PC-3 (cell line): Measurements from ENCODE around the gene PBX2. TPM values are rescaled to one million over a fixed set of nuclear protein-coding genes. Genes with fewer than 3 reads are reported as not detected.
"Not testable (repeated sequence)": the region's sequence is repeated elsewhere in the genome, so short reads cannot be mapped to it uniquely, and the experiment has no call there.

Experiments used
- ATAC-seq: fragments of 200-7000 bp; cut with Tn5 transposase; 2 replicates; pipeline ENCODE4 v1.9.1; 2020; ENCODE audit warnings: mild to moderate bottlenecking, moderate library complexity
- BruUV-seq: library from RNA; stranded (reverse); fragments of 400-500 nt; replicated peaks from 2 replicates; lab custom pipeline; 2021; lab: Mats Ljungman, UMichigan
- CTCF ChIA-PET: fragments of 300-600 bp; sonication (Branson Sonifier 250); formaldehyde crosslinking; loops from one replicate; lab custom pipeline; 2022; ENCODE audit warnings: antibody characterized with exemption; lab: Charles Lee
- POLR2A ChIA-PET: fragments of 300-600 bp; sonication (Branson Sonifier 250); formaldehyde crosslinking; loops from one replicate; lab custom pipeline; 2022; ENCODE audit warnings: antibody characterized with exemption; ENCODE audit not compliant: unreplicated experiment; lab: Charles Lee
- DNase-seq: peaks from one replicate; pipeline ENCODE4 v3.0.0-alpha.2; 2015
- H2AFZ ChIP-seq: fragments of 300-600 bp; sonication (generic); 2 replicates; pipeline ENCODE4 v1.6.0; 2016; ENCODE audit warnings: antibody characterized with exemption, low read length
- H3F3A ChIP-seq: fragments of 300-600 bp; sonication (generic); one replicate; pipeline ENCODE4 v1.6.0; 2017; ENCODE audit warnings: antibody characterized with exemption, low read length, control low read depth, mild to moderate bottlenecking; ENCODE audit not compliant: unreplicated experiment
- H3K27ac ChIP-seq: fragments of 300-600 bp; sonication (generic); 2 replicates; pipeline ENCODE4 v1.5.1; 2016; ENCODE audit warnings: mild to moderate bottlenecking, low read length
- H3K27me3 ChIP-seq: fragments of 300-600 bp; sonication (generic); 2 replicates; pipeline ENCODE4 v1.6.1; 2016; ENCODE audit warnings: low read length, mixed read lengths
- H3K36me3 ChIP-seq: fragments of 300-600 bp; sonication (generic); 2 replicates; pipeline ENCODE4 v1.6.1; 2016; ENCODE audit warnings: low read depth, mixed run types, low read length, mixed read lengths
- H3K4me1 ChIP-seq: fragments of 300-600 bp; sonication (generic); 2 replicates; pipeline ENCODE4 v1.5.1; 2016; ENCODE audit warnings: low read length; ENCODE audit not compliant: insufficient read depth
- H3K4me2 ChIP-seq: fragments of 300-600 bp; sonication (generic); 2 replicates; pipeline ENCODE4 v1.6.0; 2016; ENCODE audit warnings: low read length
- H3K4me3 ChIP-seq: fragments of 300-600 bp; sonication (generic); 2 replicates; pipeline ENCODE4 v1.5.1; 2016; ENCODE audit warnings: mild to moderate bottlenecking, low read length, mixed read lengths
- H3K79me2 ChIP-seq: fragments of 300-600 bp; sonication (generic); 2 replicates; pipeline ENCODE4 v1.6.1; 2017; ENCODE audit warnings: low read length, mixed read lengths
- H3K9ac ChIP-seq: fragments of 300-600 bp; sonication (generic); 2 replicates; pipeline ENCODE4 v1.6.0; 2016; ENCODE audit warnings: mild to moderate bottlenecking, low read length
- H3K9me2 ChIP-seq: fragments of 300-600 bp; sonication (generic); replicated peaks from 2 replicates; pipeline ENCODE4 v1.6.1; 2016; ENCODE audit warnings: mixed run types, low read length, mixed read lengths
- H3K9me3 ChIP-seq: fragments of 300-600 bp; sonication (generic); 2 replicates; pipeline ENCODE4 v1.6.1; 2016; ENCODE audit warnings: low read length, mixed read lengths
- H4K20me1 ChIP-seq: fragments of 300-600 bp; sonication (generic); 2 replicates; pipeline ENCODE4 v1.6.1; 2016; ENCODE audit warnings: low read length, mixed read lengths
- EZH2 ChIP-seq: fragments of 300-600 bp; sonication (generic); IDR thresholded peaks from one replicate; pipeline ENCODE4 v1.6.1; 2017; ENCODE audit warnings: antibody characterized with exemption, mild to moderate bottlenecking, low read length; ENCODE audit not compliant: unreplicated experiment
- EZH2phosphoT487 ChIP-seq: fragments of 300-600 bp; sonication (generic); IDR thresholded peaks from 2 replicates; pipeline ENCODE4 v1.6.1; 2018; ENCODE audit warnings: mild to moderate bottlenecking, antibody characterized with exemption, low read length, borderline replicate concordance
- intact Hi-C: fragments of 100-400 bp; cut with micrococcal nuclease; formaldehyde crosslinking; loops from 2 replicates; pipeline ENCODE4 v1.9.0; 2023
- total RNA-seq: library from RNA; depleted of rRNA; stranded (reverse); fragments of >200 nt; gene quantifications from 2 replicates; pipeline ENCODE4 v1.2.3, GENCODE V29; 2014
- TF ChIP-seq, protein P1 (sequence below): fragments of 300-600 bp; sonication (generic); conservative IDR thresholded peaks from 2 replicates; pipeline ENCODE4 v1.5.1; 2017; ENCODE audit warnings: antibody characterized with exemption, low read depth, mild to moderate bottlenecking, low read length

PBX2 gene
- total RNA-seq, 1 experiment from 2014 or later = 25.3 TPM

DNA sequence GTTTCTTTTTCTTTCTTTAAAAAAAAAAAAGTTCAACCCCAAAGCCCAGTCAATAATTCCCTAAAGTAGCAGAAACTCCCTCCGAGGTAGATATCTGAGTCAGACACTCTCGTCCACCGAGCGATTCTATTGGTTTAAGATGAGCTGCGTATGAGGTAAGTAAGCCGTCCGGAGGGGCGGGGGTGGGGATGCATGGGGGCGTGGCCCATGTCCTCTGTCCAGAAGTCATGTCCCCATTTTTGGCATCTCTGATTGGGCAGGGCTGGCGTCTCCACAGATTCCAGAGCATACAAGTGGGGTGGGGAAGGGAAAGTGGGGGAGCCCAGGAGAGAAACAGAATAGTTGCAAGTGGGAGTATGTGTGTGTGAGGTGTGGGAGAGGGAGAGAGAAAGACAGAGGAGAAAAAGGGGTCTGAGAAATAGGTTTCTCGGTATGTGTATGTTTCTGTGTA is 4.3 kb downstream of the PBX2 start:
- H3K4me3 ChIP-seq, intact Hi-C loops, H4K20me1 ChIP-seq, H3F3A ChIP-seq, H3K9me2 ChIP-seq, H3K9ac ChIP-seq, H3K36me3 ChIP-seq, BruUV-seq, H3K27ac ChIP-seq, H3K9me3 ChIP-seq, H3K4me2 ChIP-seq, H2AFZ ChIP-seq, H3K27me3 ChIP-seq: not testable (repeated sequence)
- ATAC-seq = peak; percentile 51
- ChIA-PET CTCF (interaction anchor here (0.6 kb wide), 1 partner anchor 56 kb away, joined by 5 read pairs; the partner anchor contains the start of gene FKBPL), POLR2A (interaction anchor here (0.6 kb wide), 1 partner anchor 10 kb away, joined by 20 read pairs; no protein-coding TSS in a partner anchor)
- peaks cover 18% of the 10 kb centered on the region for H3K79me2 ChIP-seq
- peak; percentile 45 for DNase-seq
- peaks cover 13% of the 10 kb centered on the region for H3K4me1 ChIP-seq

DNA sequence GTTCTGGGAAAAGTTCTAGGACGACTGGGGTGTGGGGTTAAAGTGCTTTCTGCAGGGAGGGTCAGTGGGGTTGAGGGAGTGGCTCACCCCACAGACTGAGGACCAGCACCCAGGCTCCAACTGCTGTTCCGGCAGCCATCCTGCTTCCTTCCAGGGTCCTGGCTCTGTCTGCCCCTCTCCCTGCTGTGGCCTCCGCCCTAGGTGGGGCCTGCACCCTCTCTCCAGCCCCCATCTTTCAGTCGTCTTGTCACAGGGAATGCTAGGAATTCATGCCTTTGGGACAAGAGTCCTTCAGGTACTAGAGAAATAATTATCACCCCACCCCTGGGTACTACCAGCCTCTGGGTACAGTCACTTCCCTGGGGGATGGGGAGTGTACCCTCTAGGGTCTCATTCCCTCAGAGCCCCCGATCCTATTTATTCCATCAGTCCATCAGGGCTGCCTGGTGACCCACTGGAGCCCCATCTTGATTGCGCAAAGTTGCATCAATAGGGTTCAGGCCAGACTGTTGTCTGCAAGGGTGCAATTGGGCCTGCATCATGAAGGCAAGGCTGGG is 5.8 kb downstream of the PBX2 start, which contains the start of gene AGER:
Gene AGER (minus strand): TSS at position 170 of the 557 bp plus-strand sequence. CDS start 31 bp downstream, at position 139.
- Histone ChIP-seq H3K4me1 (peaks cover 13% of the 10 kb centered on the region), H3K79me2 (peaks cover 13% of the 10 kb centered on the region), H3F3A (no peaks in the 10 kb centered on the region), H3K4me3 (no peak within 1 kb of the TSS), H3K9ac (no peak within 1 kb of the TSS), H3K4me2 (no peak within 1 kb of the TSS), H3K9me2 (no peaks in the 10 kb centered on the region), H3K27me3 (no peaks in the 10 kb centered on the region), H3K27ac (no peak within 1 kb of the TSS), H3K36me3 (peaks cover 5% of the 10 kb centered on the region), H2AFZ (no peak within 1 kb of the TSS), H3K9me3 (no peaks in the 10 kb centered on the region), H4K20me1 (no peaks in the 10 kb centered on the region)
- BruUV-seq = no TSS peak
- TF ChIP-seq, protein P1, sequence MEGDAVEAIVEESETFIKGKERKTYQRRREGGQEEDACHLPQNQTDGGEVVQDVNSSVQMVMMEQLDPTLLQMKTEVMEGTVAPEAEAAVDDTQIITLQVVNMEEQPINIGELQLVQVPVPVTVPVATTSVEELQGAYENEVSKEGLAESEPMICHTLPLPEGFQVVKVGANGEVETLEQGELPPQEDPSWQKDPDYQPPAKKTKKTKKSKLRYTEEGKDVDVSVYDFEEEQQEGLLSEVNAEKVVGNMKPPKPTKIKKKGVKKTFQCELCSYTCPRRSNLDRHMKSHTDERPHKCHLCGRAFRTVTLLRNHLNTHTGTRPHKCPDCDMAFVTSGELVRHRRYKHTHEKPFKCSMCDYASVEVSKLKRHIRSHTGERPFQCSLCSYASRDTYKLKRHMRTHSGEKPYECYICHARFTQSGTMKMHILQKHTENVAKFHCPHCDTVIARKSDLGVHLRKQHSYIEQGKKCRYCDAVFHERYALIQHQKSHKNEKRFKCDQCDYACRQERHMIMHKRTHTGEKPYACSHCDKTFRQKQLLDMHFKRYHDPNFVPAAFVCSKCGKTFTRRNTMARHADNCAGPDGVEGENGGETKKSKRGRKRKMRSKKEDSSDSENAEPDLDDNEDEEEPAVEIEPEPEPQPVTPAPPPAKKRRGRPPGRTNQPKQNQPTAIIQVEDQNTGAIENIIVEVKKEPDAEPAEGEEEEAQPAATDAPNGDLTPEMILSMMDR = no peak
- TF ChIP-seq EZH2 = no peak
- no peak for TF ChIP-seq EZH2phosphoT487
- ChIA-PET POLR2A (no interaction called here), CTCF (no interaction called here)
- ATAC-seq (no peak), DNase-seq (no peak)
- intact Hi-C loops = no loop called here

DNA sequence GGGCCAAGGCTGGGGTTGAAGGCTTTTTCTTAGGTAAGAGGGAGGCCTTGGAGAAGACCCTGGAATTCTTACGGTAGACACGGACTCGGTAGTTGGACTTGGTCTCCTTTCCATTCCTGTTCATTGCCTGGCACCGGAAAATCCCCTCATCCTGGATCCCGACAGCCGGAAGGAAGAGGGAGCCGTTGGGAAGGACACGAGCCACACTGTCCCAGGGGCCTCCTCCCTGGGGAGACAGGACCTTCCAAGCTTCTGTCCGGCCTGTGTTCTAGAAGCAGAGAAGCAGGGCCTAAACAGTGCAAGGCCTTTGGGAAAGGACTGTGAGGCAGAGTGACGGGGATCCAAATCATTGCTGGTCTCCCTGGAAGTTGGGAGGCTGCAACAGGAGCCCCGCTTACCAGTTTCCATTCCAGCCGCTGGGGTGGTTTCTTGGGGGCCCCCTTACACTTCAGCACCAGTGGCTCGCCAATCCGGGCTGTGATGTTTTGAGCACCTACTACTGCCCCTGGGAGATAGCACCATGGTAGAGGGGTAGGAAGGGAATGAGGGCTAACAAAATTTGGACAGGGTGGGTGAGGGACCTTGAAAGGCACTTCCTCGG is 6.4 kb downstream of the PBX2 start:
- peaks cover 10% of the 10 kb centered on the region for H3K4me1 ChIP-seq
- no peak overlapping the region for H3K9ac ChIP-seq
- H3K9me3 ChIP-seq = no peaks in the 10 kb centered on the region
- intact Hi-C loops = no loop called here
- H3K27me3 ChIP-seq = no peaks in the 10 kb centered on the region
- no peaks in the 10 kb centered on the region for H3F3A ChIP-seq
- peaks cover 5% of the 10 kb centered on the region for H3K36me3 ChIP-seq
- no TSS peak for BruUV-seq
- ATAC-seq (no peak), DNase-seq (no peak)
- no peaks in the 10 kb centered on the region for H3K9me2 ChIP-seq
- no peak overlapping the region for H3K27ac ChIP-seq
- TF ChIP-seq EZH2 = no peak
- TF ChIP-seq, protein P1 = no peak
- TF ChIP-seq EZH2phosphoT487 = no peak
- H3K79me2 ChIP-seq = peaks cover 13% of the 10 kb centered on the region
- no peaks in the 10 kb centered on the region for H4K20me1 ChIP-seq
- H3K4me2 ChIP-seq = no peak overlapping the region
- no peak overlapping the region for H3K4me3 ChIP-seq
- ChIA-PET CTCF (no interaction called here), POLR2A (no interaction called here)
- no peak overlapping the region for H2AFZ ChIP-seq
